ENCODE measurements around the gene FAM131C.
A peak's percentile ranks its signal among the peaks of the same experiment; 100 is the strongest.

FAM131C gene

DNA sequence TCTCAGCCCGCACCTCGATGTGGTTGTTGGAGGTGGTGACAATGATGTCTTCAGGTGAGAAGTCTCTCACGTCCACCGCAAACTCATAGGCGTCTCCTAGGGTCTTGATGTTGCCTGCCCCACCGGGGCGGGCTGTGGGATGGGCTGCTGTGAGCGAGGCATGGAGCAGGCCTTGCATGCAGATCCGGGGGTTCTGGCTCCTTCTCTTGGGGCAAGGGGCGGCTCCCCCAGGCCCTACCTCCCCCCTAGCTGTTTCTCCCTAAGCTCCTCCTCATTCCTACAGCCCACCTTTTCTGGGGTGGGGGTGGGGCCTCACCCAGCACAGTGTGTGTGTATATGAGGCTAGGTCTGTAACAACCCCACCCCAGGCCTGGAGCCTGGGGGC, 56.4 kb downstream of the FAM131C start:
- DNase-seq, result peak; percentile 23

DNA sequence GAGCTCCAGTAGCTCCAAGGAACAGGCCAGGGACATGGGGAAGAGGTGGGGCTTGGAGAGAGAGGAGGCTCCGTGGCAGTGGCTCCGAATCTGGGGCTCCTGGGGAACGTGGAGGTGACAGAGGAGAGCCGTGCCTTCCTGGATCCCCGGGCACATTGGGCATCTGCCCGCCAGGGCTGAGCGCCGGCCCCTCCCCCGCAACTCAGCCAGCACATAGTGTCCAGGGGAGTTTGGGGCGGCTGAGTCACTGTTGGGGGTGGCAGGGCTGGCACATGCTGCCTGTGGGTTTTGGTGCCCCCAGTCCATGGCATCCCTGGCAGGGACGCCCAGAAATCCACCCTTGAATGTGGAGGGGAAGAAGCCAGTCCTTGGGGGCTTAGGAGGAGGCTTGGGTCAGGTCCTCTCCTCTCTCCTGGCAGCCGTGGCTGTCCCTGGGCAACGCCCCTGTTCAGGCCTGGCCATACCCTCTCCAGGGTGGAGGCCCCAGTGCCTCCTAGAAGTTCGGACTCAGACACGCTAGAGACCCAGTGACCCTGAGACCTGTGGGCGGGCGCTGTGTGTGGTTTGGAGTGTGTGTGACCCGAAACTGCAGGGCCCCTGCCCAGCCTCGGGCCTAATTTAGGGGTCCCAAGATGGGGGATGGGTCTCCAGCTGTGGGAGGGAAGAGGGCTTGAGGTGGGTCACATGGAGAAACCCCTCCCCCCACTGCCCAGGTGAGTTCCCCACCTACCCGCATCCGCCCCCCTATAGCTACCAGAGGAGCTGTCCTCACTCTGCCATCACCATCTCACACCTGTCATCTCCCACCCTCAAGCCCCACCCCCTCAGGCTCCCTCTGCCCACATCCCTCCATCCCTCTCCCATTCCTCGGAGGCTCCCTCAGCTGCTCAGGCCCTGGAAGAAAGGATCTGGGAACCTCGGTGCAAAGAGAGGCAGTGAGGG, 57.2 kb downstream of the FAM131C start:
- DNase-seq, result no peak

DNA sequence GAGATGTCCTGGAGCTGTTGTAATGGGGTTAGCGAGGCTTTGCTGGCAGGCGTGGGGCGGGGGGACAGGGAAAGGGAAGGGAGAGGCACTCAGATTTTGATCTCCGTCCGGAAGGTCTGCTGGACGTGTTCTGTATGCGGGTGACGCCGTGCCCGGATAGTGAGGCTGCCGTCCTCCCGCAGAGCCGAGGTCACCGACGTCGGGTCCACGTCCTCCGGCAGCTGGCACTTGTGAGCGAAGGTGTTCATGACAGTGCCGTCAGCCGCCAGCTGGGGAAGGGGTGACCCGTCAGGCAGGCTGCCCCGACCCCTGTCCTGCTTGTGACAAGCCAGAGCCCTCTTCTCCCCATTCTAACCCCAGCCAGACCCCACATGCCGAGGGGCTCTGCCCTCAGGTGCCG, 58.0 kb downstream of the FAM131C start:
- DNase-seq, result no peak

DNA sequence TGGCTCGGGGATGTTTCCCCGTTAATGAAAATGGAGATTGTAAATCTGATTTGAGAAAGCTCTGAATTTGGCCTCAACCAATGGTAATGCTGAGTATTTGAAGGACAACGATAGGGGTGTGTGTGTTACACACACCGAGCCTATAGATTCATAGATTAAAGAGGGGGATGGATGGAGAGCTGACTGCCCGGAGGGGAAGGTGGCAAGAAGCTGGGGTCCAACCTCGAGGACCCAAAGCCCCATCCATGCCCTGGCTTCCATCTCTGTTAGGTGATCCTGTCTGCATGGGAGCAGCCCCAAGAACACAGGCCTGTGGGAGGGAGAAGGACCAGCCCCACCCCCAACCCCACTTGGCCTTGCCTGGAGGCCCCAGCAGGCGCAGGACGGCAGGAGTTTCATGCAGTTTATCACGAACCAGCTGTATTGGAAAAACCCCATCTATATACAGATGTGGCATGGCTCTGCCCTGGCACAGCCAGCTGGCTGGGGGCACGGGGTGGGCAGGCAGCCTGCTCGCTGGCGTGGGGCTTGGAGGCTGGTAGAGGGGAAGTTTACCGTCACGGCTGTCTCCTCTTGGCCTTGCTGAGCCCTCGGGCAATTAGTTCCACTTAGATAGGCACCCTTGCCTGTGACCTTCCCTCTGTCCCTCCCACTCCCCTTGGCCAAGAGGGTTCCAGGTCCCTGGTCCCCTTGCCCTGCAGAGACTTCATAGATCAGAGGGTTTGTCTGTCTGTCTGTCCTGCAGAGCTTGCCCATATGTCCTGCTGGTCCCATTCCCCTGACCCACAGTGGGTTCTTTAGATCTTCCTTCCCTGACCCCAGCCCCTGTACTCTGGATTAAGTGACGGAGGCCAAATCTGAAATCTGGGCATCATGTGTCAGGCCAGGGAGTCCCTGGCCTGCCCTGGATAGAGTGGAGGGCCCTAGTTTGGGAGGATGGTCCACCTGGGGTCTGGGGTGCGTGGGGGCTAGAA, 58.7 kb downstream of the FAM131C start:
- peak; percentile 38 for DNase-seq

DNA sequence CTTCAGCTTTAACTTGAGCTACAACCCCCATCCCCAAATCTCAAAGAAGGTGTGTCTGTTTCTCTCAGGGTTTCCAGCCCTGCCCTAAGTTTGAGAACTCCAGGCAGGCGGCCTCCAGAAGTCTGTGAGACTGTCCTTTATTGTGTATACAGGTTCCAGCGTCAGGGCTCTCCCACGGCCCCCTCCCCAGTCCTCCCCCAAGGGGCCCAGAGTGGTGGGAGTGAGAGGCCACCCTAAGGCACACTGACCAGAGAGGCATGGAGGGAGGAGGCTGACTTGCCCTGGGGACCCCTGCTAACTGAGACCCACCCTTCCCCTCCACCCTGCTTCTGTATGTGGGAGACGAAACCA, 59.6 kb downstream of the FAM131C start:
- no peak for DNase-seq

DNA sequence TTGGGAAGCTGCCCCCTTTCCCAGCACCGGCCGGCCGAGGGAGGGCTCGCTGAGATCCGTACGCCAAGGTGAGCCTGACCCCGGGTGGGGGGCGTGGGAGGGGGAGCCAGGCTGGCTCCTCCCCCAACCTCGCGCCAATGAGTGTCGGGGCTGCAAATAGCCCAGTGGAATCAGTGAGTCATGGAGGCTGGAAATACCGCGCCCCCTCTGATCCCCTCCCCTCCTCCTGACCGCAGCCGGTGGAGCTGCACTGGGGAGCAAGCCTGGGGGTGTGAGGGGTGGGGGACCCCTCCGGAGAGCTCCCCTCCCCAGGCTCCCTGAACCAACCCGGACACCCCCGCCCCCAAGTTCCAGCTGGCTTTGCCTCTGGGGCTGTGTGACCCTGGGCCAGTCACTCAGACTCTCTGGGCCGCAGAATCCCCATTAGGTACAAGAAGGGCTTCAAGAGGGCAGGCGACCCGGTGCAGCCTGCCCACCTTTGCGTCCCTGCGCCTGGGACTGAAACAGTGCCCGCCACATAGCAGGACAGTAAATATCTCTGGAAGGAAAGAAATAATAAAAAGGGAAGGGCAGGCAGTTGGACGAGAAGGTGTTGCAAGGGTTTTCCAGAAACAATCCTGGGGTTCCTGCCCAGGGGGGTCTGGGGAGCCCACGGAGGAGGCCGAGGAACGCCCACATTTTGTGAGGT, 60.1 kb downstream of the FAM131C start:
- no peak for DNase-seq

DNA sequence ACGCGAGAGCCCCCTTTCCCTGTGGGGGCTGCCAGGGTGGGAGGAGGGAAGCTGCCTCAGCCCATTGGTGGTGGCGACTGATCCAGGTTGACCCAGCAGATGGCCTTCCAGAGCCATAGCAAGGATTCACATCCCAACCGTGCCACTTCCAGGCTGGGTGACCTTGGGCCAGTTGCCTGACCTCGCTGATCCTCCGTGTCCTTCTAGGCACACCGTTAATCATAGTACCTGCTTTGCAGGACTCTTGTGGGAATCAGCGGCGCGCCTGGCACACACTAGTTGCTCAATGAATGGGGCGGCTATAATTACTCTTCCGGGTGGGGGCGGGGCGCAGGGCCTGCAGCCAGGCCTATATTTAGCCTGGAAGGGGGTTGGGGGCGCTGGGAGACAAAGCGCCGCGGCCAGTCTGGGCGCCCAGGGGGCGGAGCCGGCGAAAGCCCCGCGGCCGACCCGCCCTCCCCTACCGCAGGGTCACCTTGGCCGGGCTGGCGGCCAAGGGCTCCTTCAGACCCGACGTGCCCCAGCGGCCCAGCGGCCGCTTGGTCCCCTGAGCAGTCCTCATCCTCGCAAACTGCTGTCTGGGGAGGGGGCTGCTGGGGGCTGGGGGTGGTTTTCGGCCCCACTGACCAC, 60.7 kb downstream of the FAM131C start:
- peak; percentile 72 for DNase-seq

DNA sequence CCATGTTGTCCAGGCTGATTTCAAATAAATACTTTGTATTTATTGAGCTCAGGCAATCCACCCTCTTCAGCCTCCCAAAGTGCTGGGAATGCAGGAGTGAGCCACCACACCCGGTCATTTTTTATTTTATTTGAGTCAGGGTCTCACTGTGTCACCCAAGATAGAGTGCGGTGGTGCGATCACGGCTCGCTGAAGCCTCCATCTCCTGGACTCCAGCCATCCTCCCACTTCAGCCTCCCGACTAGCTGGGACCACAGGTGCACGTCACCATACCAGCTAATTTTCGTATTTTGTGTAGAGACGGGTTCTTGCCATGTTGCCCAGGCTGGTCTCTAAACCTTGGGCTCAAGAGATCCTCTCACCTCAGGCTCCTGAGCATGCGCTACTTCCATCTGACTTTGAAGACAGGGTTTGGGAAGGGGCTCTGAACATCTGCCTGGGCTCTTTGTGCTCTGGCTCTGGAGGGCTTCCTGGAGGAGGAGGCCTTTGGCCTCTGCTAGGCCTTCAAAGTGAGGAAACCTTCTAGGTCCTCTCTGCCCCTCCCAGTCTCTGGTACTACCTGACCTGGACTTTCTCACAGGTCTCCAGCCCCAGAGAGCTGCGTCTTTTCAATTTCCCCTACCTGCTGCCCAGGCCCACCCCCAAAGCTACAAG, 61.4 kb downstream of the FAM131C start:
- DNase-seq, result no peak

DNA sequence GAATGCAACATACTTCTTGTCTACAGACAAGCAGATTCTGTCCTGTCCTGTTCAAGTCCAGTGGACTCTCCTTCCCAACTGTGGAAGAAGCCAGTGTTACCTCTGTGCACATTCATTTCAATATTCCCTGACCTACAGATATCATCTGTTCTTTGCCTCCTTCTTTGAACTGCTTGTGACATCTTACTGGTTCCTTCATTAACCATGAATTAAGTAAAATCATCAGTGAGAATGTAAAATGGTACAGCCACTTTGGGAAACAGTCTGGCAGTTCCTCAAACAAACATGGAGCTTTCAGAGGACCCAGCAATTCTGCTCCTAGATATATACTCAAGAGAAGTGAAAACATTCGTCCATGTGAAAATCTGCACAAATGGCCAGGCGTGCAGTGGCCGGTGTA, 62.6 kb downstream of the FAM131C start:
- no peak for DNase-seq

DNA sequence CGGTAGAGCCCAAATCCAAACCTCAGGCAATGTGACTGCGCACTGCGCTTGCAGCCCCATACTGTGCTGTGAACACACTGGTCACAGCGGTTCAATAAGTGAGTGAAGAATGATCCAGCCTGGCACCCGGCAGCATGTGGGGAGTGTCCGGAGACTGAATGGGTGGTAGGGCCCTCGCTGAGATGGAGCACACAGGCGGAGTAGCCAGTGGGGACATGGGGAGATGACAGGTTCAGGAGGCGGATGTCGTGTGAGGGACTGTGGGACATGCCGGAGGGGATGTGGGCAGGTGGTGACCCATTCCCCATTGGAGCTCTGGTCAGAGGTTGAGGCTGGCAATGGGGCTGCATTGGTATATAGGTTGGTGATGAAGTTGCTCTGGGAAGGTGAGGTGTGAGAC, 63.8 kb downstream of the FAM131C start:
- DNase-seq, result no peak

DNA sequence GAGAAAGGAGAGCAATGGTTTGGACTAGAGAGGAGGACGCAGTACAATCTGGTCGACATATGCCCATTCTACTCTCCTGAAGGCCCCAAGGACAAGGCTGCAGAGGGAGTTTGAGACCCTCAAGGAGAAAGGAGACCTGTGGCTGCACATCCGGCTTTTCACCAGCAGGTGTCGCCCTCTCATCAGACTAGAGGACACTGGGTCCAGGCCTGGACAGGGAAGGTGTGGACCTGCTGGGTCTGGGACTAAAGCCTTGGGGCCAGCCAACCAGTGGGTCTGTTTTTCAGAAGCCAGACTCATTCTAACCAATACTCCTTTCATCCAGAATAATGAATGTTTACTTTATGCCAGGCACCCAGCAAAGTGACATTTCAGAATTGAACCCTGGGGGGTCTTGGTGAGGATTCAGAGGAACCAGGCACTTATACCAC, 64.4 kb downstream of the FAM131C start:
- peak; percentile 67 for DNase-seq
